Activated CD8-positive, alpha-beta T cell treated with anti-CD3 and anti-CD28 coated beads, Interleukin-2, amount 10 ng/mL, durations not matched to agents 7 days and 5 days (primary cell): ENCODE data around the gene PTGS1. TPM values are rescaled to one million over a fixed set of nuclear protein-coding genes. Genes with fewer than 3 reads are reported as not detected.
A peak's percentile ranks its signal among the peaks of the same experiment; 100 is the strongest.

Source experiments
- ATAC-seq: fragments of 150-1000 bp; cut with Tn5 transposase; one replicate; pipeline ENCODE4 v1.10.0; 2021; ENCODE audit warnings: moderate library complexity
- CTCF ChIA-PET: fragments of 350-600 bp; sonication (Branson Sonifier 250); formaldehyde crosslinking; loops from one replicate; lab custom pipeline; 2021; ENCODE audit warnings: antibody characterized with exemption; lab: Charles Lee
- POLR2A ChIA-PET: fragments of 350-600 bp; sonication (Branson Sonifier 250); formaldehyde crosslinking; loops from one replicate; lab custom pipeline; 2021; ENCODE audit warnings: antibody characterized with exemption; lab: Charles Lee
- DNase-seq: peaks from one replicate; pipeline ENCODE4 v3.0.0-alpha.2; 2020
- H3K27ac Mint-ChIP-seq: one replicate; pipeline ENCODE4 v1.8.0; 2021; ENCODE audit warnings: mild to moderate bottlenecking, mixed read lengths
- H3K27me3 Mint-ChIP-seq: one replicate; pipeline ENCODE4 v1.8.0; 2021; ENCODE audit warnings: low read depth, mixed read lengths
- H3K36me3 Mint-ChIP-seq: one replicate; pipeline ENCODE4 v1.8.0; 2021; ENCODE audit warnings: low read depth, mixed read lengths
- H3K4me1 Mint-ChIP-seq: one replicate; pipeline ENCODE4 v1.8.0; 2021; ENCODE audit warnings: low read depth, mixed read lengths
- H3K4me3 Mint-ChIP-seq: one replicate; pipeline ENCODE4 v1.8.0; 2021; ENCODE audit warnings: mild to moderate bottlenecking, mixed read lengths
- H3K9me3 Mint-ChIP-seq: one replicate; pipeline ENCODE4 v1.8.0; 2022; ENCODE audit warnings: mixed read lengths; ENCODE audit not compliant: insufficient read depth
- total RNA-seq, 2 experiments: library from RNA; stranded (reverse); gene quantifications; one replicate each; pipeline ENCODE4 v1.2.3, GENCODE V29; 2021

PTGS1 gene
- total RNA-seq, 2 experiments from 2014 or later: 0.26 to 0.37 TPM

- Mint-ChIP-seq H3K36me3 (no peaks in the 10 kb centered on the region), H3K9me3 (no peaks in the 10 kb centered on the region), H3K27me3 (peaks cover 12% of the 10 kb centered on the region), H3K27ac (no peak overlapping the region), H3K4me1 (peaks cover 8% of the 10 kb centered on the region), H3K4me3 (no peak overlapping the region)
- DNase-seq (no peak), ATAC-seq (no peak)
- ChIA-PET CTCF (interaction anchor here (0.8 to 1.9 kb wide), 2 partner anchors 9 to 291 kb away, joined by 3 to 4 read pairs; no protein-coding TSS in a partner anchor), POLR2A (interaction anchor here (0.6 kb wide), 1 partner anchor 132 kb away, joined by 3 read pairs; no protein-coding TSS in a partner anchor)
Observed at GRCh38 chr9:122389799-122390481, 19.1 kb downstream of the PTGS1 start.

GRCh38 chr9:122392284-122392683 is 21.5 kb downstream of the PTGS1 start:
- peaks cover 12% of the 10 kb centered on the region for H3K27me3 Mint-ChIP-seq
- peaks cover 8% of the 10 kb centered on the region for H3K4me1 Mint-ChIP-seq
- DNase-seq (peak; percentile 7), ATAC-seq (no peak)
- H3K4me3 Mint-ChIP-seq: no peak overlapping the region
- ChIA-PET POLR2A (no interaction called here), CTCF (no interaction called here)
- no peaks in the 10 kb centered on the region for H3K9me3 Mint-ChIP-seq
- H3K27ac Mint-ChIP-seq: no peak overlapping the region
- no peaks in the 10 kb centered on the region for H3K36me3 Mint-ChIP-seq

- Mint-ChIP-seq H3K27me3 (peaks cover 12% of the 10 kb centered on the region), H3K9me3 (no peaks in the 10 kb centered on the region), H3K36me3 (no peaks in the 10 kb centered on the region), H3K27ac (no peak overlapping the region), H3K4me3 (no peak overlapping the region), H3K4me1 (peaks cover 8% of the 10 kb centered on the region)
- ChIA-PET POLR2A (no interaction called here), CTCF (no interaction called here)
- ATAC-seq (no peak), DNase-seq (no peak)
Observed at GRCh38 chr9:122392714-122393113, 21.9 kb downstream of the PTGS1 start.

GRCh38 chr9:122393284-122393983 is 22.6 kb downstream of the PTGS1 start:
- ATAC-seq: no peak
- CTCF ChIA-PET: no interaction called here
- peak; percentile 16 for DNase-seq

GRCh38 chr9:122394265-122395125 is 23.7 kb downstream of the PTGS1 start:
- peaks cover 10% of the 10 kb centered on the region for H3K27me3 Mint-ChIP-seq
- POLR2A ChIA-PET: no interaction called here

More at GRCh38 chr9:122393284-122393983, 22.6 kb downstream of the PTGS1 start:
- Mint-ChIP-seq H3K36me3 (no peaks in the 10 kb centered on the region), H3K4me1 (peaks cover 8% of the 10 kb centered on the region), H3K9me3 (no peaks in the 10 kb centered on the region), H3K27ac (no peak overlapping the region), H3K27me3 (peaks cover 12% of the 10 kb centered on the region), H3K4me3 (no peak overlapping the region)
- POLR2A ChIA-PET: no interaction called here

GRCh38 chr9:122396614-122397148 is 25.9 kb downstream of the PTGS1 start:
- H3K36me3 Mint-ChIP-seq: no peaks in the 10 kb centered on the region
- peaks cover 8% of the 10 kb centered on the region for H3K27me3 Mint-ChIP-seq
- DNase-seq (no peak), ATAC-seq (no peak)
- no peak overlapping the region for H3K27ac Mint-ChIP-seq
- CTCF ChIA-PET: interaction anchor here (0.7 kb wide), 1 partner anchor 29 kb away, joined by 4 read pairs; no protein-coding TSS in a partner anchor
- no peaks in the 10 kb centered on the region for H3K4me1 Mint-ChIP-seq
- no peak overlapping the region for H3K4me3 Mint-ChIP-seq
- POLR2A ChIA-PET: no interaction called here
- H3K9me3 Mint-ChIP-seq: peaks cover 6% of the 10 kb centered on the region

More at GRCh38 chr9:122394265-122395125, 23.7 kb downstream of the PTGS1 start:
- peaks cover 4% of the 10 kb centered on the region for H3K9me3 Mint-ChIP-seq
- DNase-seq (peak; percentile 12), ATAC-seq (no peak)
- no peak overlapping the region for H3K27ac Mint-ChIP-seq
- H3K4me3 Mint-ChIP-seq: no peak overlapping the region
- H3K36me3 Mint-ChIP-seq: no peaks in the 10 kb centered on the region
- peaks cover 8% of the 10 kb centered on the region for H3K4me1 Mint-ChIP-seq
- CTCF ChIA-PET: no interaction called here

GRCh38 chr9:122397749-122398148 is 26.9 kb downstream of the PTGS1 start:
- DNase-seq (peak; percentile 8), ATAC-seq (no peak)
- H3K4me3 Mint-ChIP-seq: no peak overlapping the region
- peaks cover 6% of the 10 kb centered on the region for H3K9me3 Mint-ChIP-seq
- no peaks in the 10 kb centered on the region for H3K36me3 Mint-ChIP-seq
- H3K4me1 Mint-ChIP-seq: peaks cover 8% of the 10 kb centered on the region
- H3K27me3 Mint-ChIP-seq: peaks cover 8% of the 10 kb centered on the region
- ChIA-PET CTCF (no interaction called here), POLR2A (no interaction called here)
- no peak overlapping the region for H3K27ac Mint-ChIP-seq

- H3K27me3 Mint-ChIP-seq: peaks cover 6% of the 10 kb centered on the region
- DNase-seq (no peak), ATAC-seq (no peak)
- no peak overlapping the region for H3K27ac Mint-ChIP-seq
- peaks cover 9% of the 10 kb centered on the region for H3K4me1 Mint-ChIP-seq
- peaks cover 6% of the 10 kb centered on the region for H3K9me3 Mint-ChIP-seq
- ChIA-PET POLR2A (no interaction called here), CTCF (interaction anchor here (1.0 to 1.6 kb wide), 2 partner anchors 8 to 47 kb away, joined by 3 to 4 read pairs; no protein-coding TSS in a partner anchor)
- no peaks in the 10 kb centered on the region for H3K36me3 Mint-ChIP-seq
- H3K4me3 Mint-ChIP-seq: no peak overlapping the region
Observed at GRCh38 chr9:122398371-122398924, 27.6 kb downstream of the PTGS1 start.

- no peak overlapping the region for H3K27ac Mint-ChIP-seq
- POLR2A ChIA-PET: no interaction called here
- peaks cover 9% of the 10 kb centered on the region for H3K4me1 Mint-ChIP-seq
- CTCF ChIA-PET: no interaction called here
- H3K27me3 Mint-ChIP-seq: peaks cover 4% of the 10 kb centered on the region
- H3K9me3 Mint-ChIP-seq: peaks cover 6% of the 10 kb centered on the region
- H3K4me3 Mint-ChIP-seq: no peak overlapping the region
- H3K36me3 Mint-ChIP-seq: no peaks in the 10 kb centered on the region
- DNase-seq (no peak), ATAC-seq (no peak)
Observed at GRCh38 chr9:122401896-122402295, 31.1 kb downstream of the PTGS1 start.

- H3K4me1 Mint-ChIP-seq: peaks cover 9% of the 10 kb centered on the region
- peaks cover 6% of the 10 kb centered on the region for H3K9me3 Mint-ChIP-seq
- ATAC-seq (peak; percentile 64), DNase-seq (peak; percentile 52)
- POLR2A ChIA-PET: no interaction called here
- peak overlapping the region; percentile 52 for H3K27ac Mint-ChIP-seq
- H3K4me3 Mint-ChIP-seq: no peak overlapping the region
- no peaks in the 10 kb centered on the region for H3K36me3 Mint-ChIP-seq
- CTCF ChIA-PET: no interaction called here
- H3K27me3 Mint-ChIP-seq: peaks cover 4% of the 10 kb centered on the region
Observed at GRCh38 chr9:122402403-122402871, 31.6 kb downstream of the PTGS1 start.

- H3K9me3 Mint-ChIP-seq: peaks cover 6% of the 10 kb centered on the region
- POLR2A ChIA-PET: no interaction called here
- H3K4me3 Mint-ChIP-seq: no peak overlapping the region
- no peaks in the 10 kb centered on the region for H3K36me3 Mint-ChIP-seq
- H3K27ac Mint-ChIP-seq: no peak overlapping the region
- peaks cover 4% of the 10 kb centered on the region for H3K27me3 Mint-ChIP-seq
- peaks cover 9% of the 10 kb centered on the region for H3K4me1 Mint-ChIP-seq
- CTCF ChIA-PET: no interaction called here
- DNase-seq: no peak
- no peak for ATAC-seq
Observed at GRCh38 chr9:122402874-122403273, 32.0 kb downstream of the PTGS1 start.
